BLaER1 treated with 17β-estradiol and CSF1 and Interleukin-3, amounts not matched to agents 10 nM and 100 nM (cell line): ENCODE data around the gene FANCE.

Experiments
- H3K27ac ChIP-seq, 11 experiments: shearing (Covaris generic); formaldehyde crosslinking; 2 replicates each; pipeline ENCODE4 v1.8.1; 2022
- H3K27me3 ChIP-seq, 11 experiments: shearing (Covaris generic); formaldehyde crosslinking; 2 replicates each; pipeline ENCODE4 v1.8.1; 2022
- H3K36me3 ChIP-seq, 11 experiments: shearing (Covaris generic); formaldehyde crosslinking; 2 replicates each; pipeline ENCODE4 v1.8.1; 2022
- H3K4me1 ChIP-seq, 10 experiments: shearing (Covaris generic); formaldehyde crosslinking; 2 replicates each; pipeline ENCODE4 v1.8.1; 2022
- H3K4me2 ChIP-seq, 11 experiments: shearing (Covaris generic); formaldehyde crosslinking; 2 replicates each; pipeline ENCODE4 v1.8.1; 2022
- H3K4me3 ChIP-seq, 10 experiments: shearing (Covaris generic); formaldehyde crosslinking; 2 replicates each; pipeline ENCODE4 v1.8.1; 2022
- H3K9ac ChIP-seq, 11 experiments: shearing (Covaris generic); formaldehyde crosslinking; 2 replicates each; pipeline ENCODE4 v1.8.1; 2022
- H3K9me3 ChIP-seq, 11 experiments: shearing (Covaris generic); formaldehyde crosslinking; replicated peaks in 1 of 11; 2 replicates each; pipeline ENCODE4 v1.8.1; 2022
- H4K20me1 ChIP-seq, 11 experiments: shearing (Covaris generic); formaldehyde crosslinking; 2 replicates each; pipeline ENCODE4 v1.8.1; 2022
- Cebpa-rat ChIP-seq, 11 experiments: shearing (Covaris generic); IDR thresholded peaks; 2 replicates each; pipeline ENCODE4 v1.8.1; 2022

FANCE gene

GRCh38 chr6:35453236-35453635 lies 1.1 kb downstream of the FANCE start:
- peak overlapping the region in 8 of 11 experiments; percentile 11 to 91 (median 88); a peak in 15 of 22 replicates for H3K27ac ChIP-seq
- peak overlapping the region; percentile 73 to 93 (median 85); a peak in 21 of 22 replicates for H3K9ac ChIP-seq
- H3K4me2 ChIP-seq = peak overlapping the region; percentile 83 to 100 (median 99)
- peaks cover 4 to 33% (median 31%) of the 10 kb centered on the region in 11 experiments; a peak in 21 of 22 replicates for H3K36me3 ChIP-seq
- peaks cover 0 to 21% (median 5%) of the 10 kb centered on the region in 11 experiments; a peak in 5 of 22 replicates for H4K20me1 ChIP-seq
- no peaks in the 10 kb centered on the region for H3K27me3 ChIP-seq
- no peak for TF ChIP-seq Cebpa-rat (IDR thresholded peaks at IDR 0.05)
- H3K4me3 ChIP-seq = peak overlapping the region; percentile 71 to 95 (median 84)
- peaks cover 37 to 51% (median 44%) of the 10 kb centered on the region in 10 experiments for H3K4me1 ChIP-seq
- H3K9me3 ChIP-seq = no peaks in the 10 kb centered on the region

- Histone ChIP-seq H3K4me3 (peak overlapping the region in 8 of 10 experiments; percentile 71 to 88 (median 80); a peak in 13 of 20 replicates), H3K36me3 (peaks cover 5 to 46% (median 44%) of the 10 kb centered on the region in 11 experiments; a peak in 21 of 22 replicates), H3K27me3 (no peaks in the 10 kb centered on the region), H3K4me1 (peaks cover 37 to 47% (median 43%) of the 10 kb centered on the region in 10 experiments), H3K4me2 (peak overlapping the region; percentile 83 to 100 (median 99)), H4K20me1 (peaks cover 0 to 23% (median 8%) of the 10 kb centered on the region in 11 experiments; a peak in 7 of 22 replicates), H3K9ac (peak overlapping the region; percentile 10 to 93 (median 85); a peak in 18 of 22 replicates), H3K27ac (peak overlapping the region in 8 of 11 experiments; percentile 19 to 91 (median 88); a peak in 16 of 22 replicates), H3K9me3 (no peaks in the 10 kb centered on the region)
- TF ChIP-seq Cebpa-rat (IDR thresholded peaks at IDR 0.05) = 0 out of 22 replicates have a peak, but pooled peaks of 1 of the 11 experiments have one; percentile 1
These were observed 2.4 kb downstream of the FANCE start for GRCh38 chr6:35454391-35455110.

GRCh38 chr6:35457907-35458306 lies 5.8 kb downstream of the FANCE start:
- H3K27ac ChIP-seq = no peak overlapping the region
- H3K4me2 ChIP-seq = no peak overlapping the region
- H3K4me1 ChIP-seq = peaks cover 26 to 35% (median 32%) of the 10 kb centered on the region in 10 experiments
- H3K9ac ChIP-seq = no peak overlapping the region
- H3K36me3 ChIP-seq = peaks cover 10 to 78% (median 75%) of the 10 kb centered on the region in 11 experiments; a peak in 21 of 22 replicates
- TF ChIP-seq Cebpa-rat (IDR thresholded peaks at IDR 0.05) = no peak
- peaks cover 0 to 23% (median 8%) of the 10 kb centered on the region in 11 experiments; a peak in 7 of 22 replicates for H4K20me1 ChIP-seq
- H3K4me3 ChIP-seq = no peak overlapping the region
- H3K27me3 ChIP-seq = no peaks in the 10 kb centered on the region
- H3K9me3 ChIP-seq = no peaks in the 10 kb centered on the region

GRCh38 chr6:35461270-35461669 lies 9.1 kb downstream of the FANCE start:
- H3K27me3 ChIP-seq = no peaks in the 10 kb centered on the region
- no peak overlapping the region for H3K4me2 ChIP-seq
- H4K20me1 ChIP-seq = peaks cover 0 to 14% (median 0%) of the 10 kb centered on the region in 11 experiments; a peak in 7 of 22 replicates
- H3K4me1 ChIP-seq = peaks cover 0 to 5% (median 0%) of the 10 kb centered on the region in 10 experiments; a peak in 4 of 20 replicates
- H3K27ac ChIP-seq = no peak overlapping the region
- no peak overlapping the region for H3K4me3 ChIP-seq
- TF ChIP-seq Cebpa-rat (IDR thresholded peaks at IDR 0.05) = no peak
- no peak overlapping the region for H3K9ac ChIP-seq
- no peaks in the 10 kb centered on the region for H3K9me3 ChIP-seq
- peaks cover 14 to 100% (median 93%) of the 10 kb centered on the region in 11 experiments; a peak in 21 of 22 replicates for H3K36me3 ChIP-seq

- no peak overlapping the region for H3K4me2 ChIP-seq
- no peak overlapping the region for H3K27ac ChIP-seq
- peaks cover 0 to 5% (median 0%) of the 10 kb centered on the region in 11 experiments; a peak in 5 of 22 replicates for H4K20me1 ChIP-seq
- no peaks in the 10 kb centered on the region for H3K27me3 ChIP-seq
- H3K9me3 ChIP-seq = no peaks in the 10 kb centered on the region
- H3K9ac ChIP-seq = no peak overlapping the region; a peak in 1 of 22 replicates
- peaks cover 15 to 93% (median 85%) of the 10 kb centered on the region in 11 experiments; a peak in 21 of 22 replicates for H3K36me3 ChIP-seq
- no peak for TF ChIP-seq Cebpa-rat (IDR thresholded peaks at IDR 0.05)
- no peak overlapping the region for H3K4me3 ChIP-seq
- H3K4me1 ChIP-seq = peaks cover 5 to 10% (median 8%) of the 10 kb centered on the region in 10 experiments; a peak in 17 of 20 replicates
These were observed 11.2 kb downstream of the FANCE start for GRCh38 chr6:35463292-35463691.

GRCh38 chr6:35465646-35466045 lies 13.5 kb downstream of the FANCE start:
- H3K4me2 ChIP-seq = no peak overlapping the region
- H3K27ac ChIP-seq = no peak overlapping the region
- H3K9ac ChIP-seq = peak overlapping the region in 1 of 11 experiments; percentile 2; a peak in 1 of 22 replicates
- TF ChIP-seq Cebpa-rat (IDR thresholded peaks at IDR 0.05) = no peak
- no peaks in the 10 kb centered on the region for H3K27me3 ChIP-seq
- H3K36me3 ChIP-seq = peaks cover 22 to 90% (median 82%) of the 10 kb centered on the region in 11 experiments
- H4K20me1 ChIP-seq = peaks cover 19 to 23% (median 20%) of the 10 kb centered on the region in 11 experiments
- H3K4me3 ChIP-seq = no peak overlapping the region
- H3K9me3 ChIP-seq = peaks cover 0 to 8% (median 0%) of the 10 kb centered on the region in 11 experiments; a peak in 4 of 22 replicates
- H3K4me1 ChIP-seq = peaks cover 15 to 18% (median 16%) of the 10 kb centered on the region in 10 experiments

- H3K9ac ChIP-seq = peak within 1 kb of the TSS; percentile 93 to 100 (median 98)
- peaks cover 0 to 8% (median 0%) of the 10 kb centered on the region in 11 experiments; a peak in 4 of 22 replicates for H3K9me3 ChIP-seq
- H3K36me3 ChIP-seq = peaks cover 49 to 90% (median 84%) of the 10 kb centered on the region in 11 experiments
- peak within 1 kb of the TSS; percentile 90 to 100 (median 98) for H3K27ac ChIP-seq
- H3K4me2 ChIP-seq = peak within 1 kb of the TSS; percentile 82 to 100 (median 96)
- peaks cover 45 to 50% (median 48%) of the 10 kb centered on the region in 11 experiments for H4K20me1 ChIP-seq
- peaks cover 27 to 42% (median 34%) of the 10 kb centered on the region in 10 experiments for H3K4me1 ChIP-seq
- no peak for TF ChIP-seq Cebpa-rat (IDR thresholded peaks at IDR 0.05)
- peak within 1 kb of the TSS; percentile 84 to 100 (median 92) for H3K4me3 ChIP-seq
- H3K27me3 ChIP-seq = no peaks in the 10 kb centered on the region
These were observed 16.2 kb downstream of the FANCE start, which contains the start of gene RPL10A for GRCh38 chr6:35468181-35468979. TSS of gene RPL10A (plus strand) at chr6:35468401. CDS start at chr6:35468435, 34 bp downstream.
